ENCODE results near the gene BANK1.

The BANK1 gene

DNA sequence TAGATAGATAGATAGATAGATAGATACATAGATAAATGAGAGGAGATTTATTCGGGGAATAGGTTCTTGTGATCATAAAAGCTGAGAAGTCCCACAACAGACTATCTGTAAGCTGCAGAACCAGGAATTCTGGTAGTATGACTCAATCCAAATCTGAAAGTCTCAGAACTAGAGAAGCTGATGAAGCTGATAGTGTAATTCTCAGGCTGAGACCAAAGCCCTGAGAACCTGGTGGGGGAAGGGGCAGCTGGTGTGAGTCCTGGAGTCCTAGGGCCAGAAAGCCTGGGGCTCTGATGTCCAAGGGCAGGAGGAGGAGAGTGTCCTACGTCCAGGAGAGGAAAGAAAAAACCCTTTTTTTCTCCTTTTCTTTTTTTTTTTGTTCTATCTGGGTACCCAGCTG lies 8.0 kb upstream of the BANK1 start:
- H3K4me3 ChIP-seq (ENCODE audit: low read depth in 1 of 2, low read length in 2 of 2), result no peak overlapping the region
- H3K36me3 ChIP-seq (ENCODE audit: control insufficient read depth in 1 of 2, insufficient read depth in 2 of 2, low read length in 2 of 2), result no peaks in the 10 kb centered on the region
- peaks cover 0 to 3% of the 10 kb centered on the region in 2 donors for H3K4me1 ChIP-seq (ENCODE audit: control insufficient read depth in 1 of 2, insufficient read depth in 2 of 2, low read length in 2 of 2)
- no peak overlapping the region for H3K9ac ChIP-seq (ENCODE audit: low read depth in 1 of 2, low read length in 2 of 2)
- no peaks in the 10 kb centered on the region for H3K27me3 ChIP-seq (ENCODE audit: control insufficient read depth in 1 of 2, insufficient read depth in 2 of 2, low read length in 2 of 2)
- H3K9me3 ChIP-seq (ENCODE audit: control insufficient read depth in 1 of 2, low read length in 2 of 2), result no peaks in the 10 kb centered on the region
- no peak overlapping the region for H3K27ac ChIP-seq (ENCODE audit: low read depth, low read length)

DNA sequence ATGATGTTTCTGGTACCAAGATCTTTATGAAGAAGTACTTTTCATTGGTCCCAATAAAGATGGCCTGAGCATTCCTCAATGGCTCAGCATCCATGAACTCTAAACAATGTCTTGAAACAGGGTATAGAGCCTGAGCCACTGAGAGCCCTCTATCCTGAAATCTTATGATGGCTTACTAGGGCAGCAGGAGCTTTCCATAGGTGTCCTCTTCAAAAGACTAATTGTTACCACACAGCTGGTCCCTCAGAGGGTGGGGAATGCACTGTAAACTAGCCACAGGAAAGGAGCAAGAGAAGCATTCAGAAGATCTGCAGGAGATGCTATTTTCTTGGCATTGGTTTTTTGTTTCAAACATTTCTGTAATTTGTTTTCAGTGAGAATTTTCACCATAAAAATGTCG lies 5.6 kb upstream of the BANK1 start:
- H3K9ac ChIP-seq (ENCODE audit: low read depth in 1 of 2, low read length in 2 of 2), result no peak overlapping the region
- no peak overlapping the region for H3K4me3 ChIP-seq (ENCODE audit: low read depth in 1 of 2, low read length in 2 of 2)
- no peak overlapping the region for H3K27ac ChIP-seq (ENCODE audit: low read depth, low read length)
- no peaks in the 10 kb centered on the region for H3K27me3 ChIP-seq (ENCODE audit: control insufficient read depth in 1 of 2, insufficient read depth in 2 of 2, low read length in 2 of 2)
- peaks cover 0 to 3% of the 10 kb centered on the region in 2 donors for H3K4me1 ChIP-seq (ENCODE audit: control insufficient read depth in 1 of 2, insufficient read depth in 2 of 2, low read length in 2 of 2)
- H3K9me3 ChIP-seq (ENCODE audit: control insufficient read depth in 1 of 2, low read length in 2 of 2), result no peaks in the 10 kb centered on the region
- no peaks in the 10 kb centered on the region for H3K36me3 ChIP-seq (ENCODE audit: control insufficient read depth in 1 of 2, insufficient read depth in 2 of 2, low read length in 2 of 2)

DNA sequence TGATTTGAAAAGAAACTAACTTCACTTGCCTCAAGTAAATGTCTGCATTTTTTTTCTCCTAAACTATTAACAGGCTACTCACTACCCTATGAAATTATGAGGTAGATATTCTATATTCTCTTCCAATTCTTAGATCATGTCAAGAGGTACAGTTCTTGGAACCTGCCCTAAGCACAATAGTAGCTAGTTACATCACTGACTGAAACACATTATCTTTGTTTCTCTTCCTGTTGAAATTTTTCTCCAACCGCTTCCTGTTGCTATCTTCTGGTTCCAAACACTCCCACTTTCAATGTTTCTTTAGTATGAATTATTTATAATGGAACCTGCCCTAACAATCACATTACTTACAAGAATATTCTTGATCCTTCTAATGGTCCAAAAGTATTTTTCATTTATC lies 5.0 kb upstream of the BANK1 start:
- no peak overlapping the region for H3K27ac ChIP-seq (ENCODE audit: low read depth, low read length)
- H3K4me1 ChIP-seq (ENCODE audit: control insufficient read depth in 1 of 2, insufficient read depth in 2 of 2, low read length in 2 of 2), result peaks cover 0 to 3% of the 10 kb centered on the region in 2 donors
- H3K9me3 ChIP-seq (ENCODE audit: control insufficient read depth in 1 of 2, low read length in 2 of 2), result no peaks in the 10 kb centered on the region
- no peaks in the 10 kb centered on the region for H3K27me3 ChIP-seq (ENCODE audit: control insufficient read depth in 1 of 2, insufficient read depth in 2 of 2, low read length in 2 of 2)
- no peak overlapping the region for H3K4me3 ChIP-seq (ENCODE audit: low read depth in 1 of 2, low read length in 2 of 2)
- no peak overlapping the region for H3K9ac ChIP-seq (ENCODE audit: low read depth in 1 of 2, low read length in 2 of 2)
- no peaks in the 10 kb centered on the region for H3K36me3 ChIP-seq (ENCODE audit: control insufficient read depth in 1 of 2, insufficient read depth in 2 of 2, low read length in 2 of 2)

DNA sequence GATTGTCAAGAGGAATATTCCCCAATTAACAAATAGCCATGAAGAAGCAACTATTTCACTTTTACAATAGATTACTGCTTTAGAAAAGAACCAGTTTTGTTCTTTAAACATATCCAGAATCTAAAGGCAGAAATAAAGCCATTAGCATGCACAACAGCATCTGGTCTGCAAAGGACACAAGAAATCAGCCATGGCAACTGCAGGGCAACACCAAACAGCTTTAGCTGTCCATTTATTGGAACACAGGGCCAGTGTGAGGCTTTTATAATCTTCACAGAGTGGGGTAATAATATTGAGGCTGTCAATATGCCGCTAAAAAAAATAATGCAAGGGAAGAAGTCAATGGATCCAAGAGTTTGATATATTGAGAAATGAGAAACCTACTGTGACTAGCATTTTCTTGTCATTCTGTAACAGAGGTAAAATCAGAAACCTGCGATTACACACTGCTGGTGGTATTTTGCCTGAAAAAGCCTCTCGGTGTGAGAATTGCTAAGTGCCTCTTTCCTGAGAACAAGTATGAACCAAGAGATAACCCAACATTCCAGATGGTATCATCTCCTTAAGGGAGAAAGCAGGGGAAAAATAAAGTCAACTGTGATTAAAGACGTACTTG lies 2.7 kb upstream of the BANK1 start:
- Histone ChIP-seq H3K27me3 (ENCODE audit: control insufficient read depth in 1 of 2, insufficient read depth in 2 of 2, low read length in 2 of 2) (no peaks in the 10 kb centered on the region), H3K4me1 (ENCODE audit: control insufficient read depth in 1 of 2, insufficient read depth in 2 of 2, low read length in 2 of 2) (peaks cover 0 to 3% of the 10 kb centered on the region in 2 donors), H3K9ac (ENCODE audit: low read depth in 1 of 2, low read length in 2 of 2) (no peak overlapping the region), H3K9me3 (ENCODE audit: control insufficient read depth in 1 of 2, low read length in 2 of 2) (no peaks in the 10 kb centered on the region), H3K4me3 (ENCODE audit: low read depth in 1 of 2, low read length in 2 of 2) (no peak overlapping the region), H3K36me3 (ENCODE audit: control insufficient read depth in 1 of 2, insufficient read depth in 2 of 2, low read length in 2 of 2) (no peaks in the 10 kb centered on the region), H3K27ac (ENCODE audit: low read depth, low read length) (no peak overlapping the region)

DNA sequence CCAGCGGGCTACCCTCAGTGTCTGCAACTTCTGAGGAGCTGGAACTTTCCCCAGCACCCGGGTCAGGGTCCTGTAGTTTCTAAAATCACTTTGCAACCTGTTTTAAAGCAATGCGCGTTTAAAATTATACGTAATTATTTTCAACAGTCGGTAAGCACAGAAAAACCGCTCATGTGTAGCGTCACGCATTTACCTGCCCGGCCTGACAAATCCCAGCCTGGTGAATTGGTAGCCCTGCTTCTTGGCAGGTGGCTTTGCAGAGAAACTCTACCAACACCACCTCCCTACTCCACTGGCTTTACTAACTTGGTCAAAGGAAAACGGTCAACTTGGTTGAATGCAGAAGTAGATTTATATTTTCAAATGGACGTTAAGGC lies 640 bp downstream of the BANK1 start:
- peak overlapping the region; percentile 73 to 74 for H3K4me3 ChIP-seq (ENCODE audit: low read depth in 1 of 2, low read length in 2 of 2)
- no peaks in the 10 kb centered on the region for H3K4me1 ChIP-seq (ENCODE audit: control insufficient read depth in 1 of 2, insufficient read depth in 2 of 2, low read length in 2 of 2)
- no peaks in the 10 kb centered on the region for H3K9me3 ChIP-seq (ENCODE audit: control insufficient read depth in 1 of 2, low read length in 2 of 2)
- H3K9ac ChIP-seq (ENCODE audit: low read depth in 1 of 2, low read length in 2 of 2), result peak overlapping the region; percentile 58 to 71
- no peaks in the 10 kb centered on the region for H3K36me3 ChIP-seq (ENCODE audit: control insufficient read depth in 1 of 2, insufficient read depth in 2 of 2, low read length in 2 of 2)
- H3K27me3 ChIP-seq (ENCODE audit: control insufficient read depth in 1 of 2, insufficient read depth in 2 of 2, low read length in 2 of 2), result no peaks in the 10 kb centered on the region
- no peak overlapping the region for H3K27ac ChIP-seq (ENCODE audit: low read depth, low read length)

DNA sequence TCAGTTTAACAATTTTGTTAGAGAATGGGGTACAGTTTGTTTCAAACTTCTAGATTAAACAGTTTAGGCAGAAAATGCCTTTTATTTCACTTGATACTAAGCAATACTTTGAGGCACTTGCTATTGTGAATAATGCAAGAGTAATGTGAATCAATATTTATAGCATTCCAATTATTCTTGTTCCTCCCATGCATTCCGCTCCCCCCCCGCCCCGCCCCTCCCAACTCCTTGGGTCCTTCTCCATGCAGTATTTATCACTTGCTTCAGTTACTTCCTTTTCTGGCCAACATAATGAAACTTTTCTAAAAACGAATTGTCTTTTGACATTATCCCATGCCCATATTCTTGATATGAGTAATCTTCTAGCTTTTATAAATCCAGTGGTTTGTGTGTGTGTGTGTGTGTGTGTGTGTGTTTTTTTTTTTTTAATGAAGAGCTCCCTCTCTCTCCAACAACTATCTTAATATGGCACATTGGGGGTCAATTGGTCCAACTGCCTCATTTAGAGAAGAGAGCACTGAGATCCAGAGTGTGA lies 1.6 kb downstream of the BANK1 start:
- no peaks in the 10 kb centered on the region for H3K4me1 ChIP-seq (ENCODE audit: control insufficient read depth in 1 of 2, insufficient read depth in 2 of 2, low read length in 2 of 2)
- H3K27me3 ChIP-seq (ENCODE audit: control insufficient read depth in 1 of 2, insufficient read depth in 2 of 2, low read length in 2 of 2), result no peaks in the 10 kb centered on the region
- no peak overlapping the region for H3K27ac ChIP-seq (ENCODE audit: low read depth, low read length)
- no peak overlapping the region for H3K9ac ChIP-seq (ENCODE audit: low read depth in 1 of 2, low read length in 2 of 2)
- H3K36me3 ChIP-seq (ENCODE audit: control insufficient read depth in 1 of 2, insufficient read depth in 2 of 2, low read length in 2 of 2), result no peaks in the 10 kb centered on the region
- no peaks in the 10 kb centered on the region for H3K9me3 ChIP-seq (ENCODE audit: control insufficient read depth in 1 of 2, low read length in 2 of 2)
- H3K4me3 ChIP-seq (ENCODE audit: low read depth in 1 of 2, low read length in 2 of 2), result no peak overlapping the region

DNA sequence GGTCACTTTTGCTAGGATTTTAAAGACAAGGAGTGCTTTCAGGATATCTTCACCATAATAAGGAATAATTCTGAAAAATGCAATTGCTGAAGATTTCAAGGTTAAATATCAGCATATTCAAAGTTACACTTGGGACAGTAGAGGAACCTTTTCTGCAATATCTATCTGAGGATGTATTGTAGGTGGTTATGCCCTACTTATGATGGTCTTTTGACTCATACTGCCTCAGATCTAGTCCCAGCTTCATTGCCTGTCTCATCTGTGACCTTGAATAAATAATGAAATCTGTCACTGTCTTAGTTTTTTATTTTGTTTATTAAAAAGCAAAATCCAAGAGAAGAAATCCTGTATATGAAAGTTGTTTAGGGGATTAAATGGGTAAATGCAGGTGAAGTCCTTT lies 2.9 kb downstream of the BANK1 start:
- Histone ChIP-seq H3K4me1 (ENCODE audit: control insufficient read depth in 1 of 2, insufficient read depth in 2 of 2, low read length in 2 of 2) (no peaks in the 10 kb centered on the region), H3K4me3 (ENCODE audit: low read depth in 1 of 2, low read length in 2 of 2) (no peak overlapping the region), H3K27me3 (ENCODE audit: control insufficient read depth in 1 of 2, insufficient read depth in 2 of 2, low read length in 2 of 2) (no peaks in the 10 kb centered on the region), H3K36me3 (ENCODE audit: control insufficient read depth in 1 of 2, insufficient read depth in 2 of 2, low read length in 2 of 2) (no peaks in the 10 kb centered on the region), H3K9me3 (ENCODE audit: control insufficient read depth in 1 of 2, low read length in 2 of 2) (no peaks in the 10 kb centered on the region), H3K27ac (ENCODE audit: low read depth, low read length) (no peak overlapping the region), H3K9ac (ENCODE audit: low read depth in 1 of 2, low read length in 2 of 2) (no peak overlapping the region)

DNA sequence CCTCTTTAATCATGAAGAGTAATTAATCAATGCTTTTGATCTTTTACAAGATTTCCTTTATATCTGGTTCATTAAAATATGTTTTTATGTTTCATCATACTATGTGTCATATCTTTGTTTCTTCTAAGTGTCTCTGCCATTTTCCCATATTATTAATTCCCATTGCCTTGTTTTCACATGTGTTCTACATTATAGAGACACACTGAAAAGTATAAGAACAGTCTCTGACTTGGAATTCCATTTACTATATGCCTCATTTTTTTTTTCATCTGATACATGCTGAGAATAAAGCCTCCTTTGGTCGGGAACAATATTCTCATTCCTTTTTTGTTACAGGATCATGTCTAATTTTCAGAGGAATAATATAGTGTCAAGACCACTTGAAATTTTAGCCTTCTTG lies 4.3 kb downstream of the BANK1 start:
- no peak overlapping the region for H3K27ac ChIP-seq (ENCODE audit: low read depth, low read length)
- no peak overlapping the region for H3K4me3 ChIP-seq (ENCODE audit: low read depth in 1 of 2, low read length in 2 of 2)

DNA sequence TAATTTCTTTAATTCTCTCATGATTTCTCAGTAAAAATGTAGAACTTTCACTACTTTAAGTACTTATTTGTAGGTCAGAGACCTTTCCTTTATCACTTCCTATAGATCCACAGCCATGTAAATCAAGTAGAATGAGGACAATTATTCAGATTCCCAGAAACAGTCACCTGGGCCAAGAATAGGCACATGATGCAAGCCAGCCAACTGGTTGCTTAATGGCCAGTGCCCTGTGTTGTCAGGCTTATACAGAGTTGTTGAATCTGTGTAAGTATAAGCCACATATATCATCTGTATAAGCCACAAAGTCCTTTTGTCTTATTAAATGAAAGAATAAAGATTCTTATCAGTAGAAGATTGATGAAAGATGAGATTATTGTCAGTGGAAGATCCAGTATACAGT lies 5.2 kb downstream of the BANK1 start:
- no peaks in the 10 kb centered on the region for H3K27me3 ChIP-seq (ENCODE audit: control insufficient read depth in 1 of 2, insufficient read depth in 2 of 2, low read length in 2 of 2)
- H3K36me3 ChIP-seq (ENCODE audit: control insufficient read depth in 1 of 2, insufficient read depth in 2 of 2, low read length in 2 of 2), result no peaks in the 10 kb centered on the region
- no peak overlapping the region for H3K4me3 ChIP-seq (ENCODE audit: low read depth in 1 of 2, low read length in 2 of 2)
- H3K27ac ChIP-seq (ENCODE audit: low read depth, low read length), result no peak overlapping the region
- no peak overlapping the region for H3K9ac ChIP-seq (ENCODE audit: low read depth in 1 of 2, low read length in 2 of 2)
- H3K4me1 ChIP-seq (ENCODE audit: control insufficient read depth in 1 of 2, insufficient read depth in 2 of 2, low read length in 2 of 2), result no peaks in the 10 kb centered on the region
- H3K9me3 ChIP-seq (ENCODE audit: control insufficient read depth in 1 of 2, low read length in 2 of 2), result no peaks in the 10 kb centered on the region

More for the DNA sequence above, 4.3 kb downstream of the BANK1 start:
- Histone ChIP-seq H3K27me3 (ENCODE audit: control insufficient read depth in 1 of 2, insufficient read depth in 2 of 2, low read length in 2 of 2) (no peaks in the 10 kb centered on the region), H3K4me1 (ENCODE audit: control insufficient read depth in 1 of 2, insufficient read depth in 2 of 2, low read length in 2 of 2) (no peaks in the 10 kb centered on the region), H3K36me3 (ENCODE audit: control insufficient read depth in 1 of 2, insufficient read depth in 2 of 2, low read length in 2 of 2) (no peaks in the 10 kb centered on the region), H3K9me3 (ENCODE audit: control insufficient read depth in 1 of 2, low read length in 2 of 2) (no peaks in the 10 kb centered on the region), H3K9ac (ENCODE audit: low read depth in 1 of 2, low read length in 2 of 2) (no peak overlapping the region)

DNA sequence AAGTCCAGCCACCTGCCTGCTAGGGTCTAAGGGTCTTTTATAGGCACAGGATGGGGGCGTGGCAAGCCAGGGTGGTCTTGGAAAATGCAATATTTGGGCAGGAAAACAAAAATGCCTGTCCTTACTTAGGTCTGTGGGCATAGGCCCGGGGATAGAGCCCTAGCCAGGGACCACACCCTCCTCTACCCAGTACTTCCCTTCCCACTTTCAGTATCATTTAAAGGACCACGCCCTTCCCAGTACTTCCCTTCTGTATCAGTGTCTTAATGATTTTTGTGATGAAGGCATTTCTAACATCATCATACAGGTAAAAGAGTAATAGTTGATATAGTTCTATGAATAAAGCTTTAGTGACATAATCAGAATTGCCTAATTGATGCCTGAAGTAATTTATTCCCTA lies 11.4 kb downstream of the BANK1 start:
- Histone ChIP-seq H3K27ac (ENCODE audit: low read depth, low read length) (no peak overlapping the region), H3K9me3 (ENCODE audit: control insufficient read depth in 1 of 2, low read length in 2 of 2) (no peaks in the 10 kb centered on the region), H3K4me3 (ENCODE audit: low read depth in 1 of 2, low read length in 2 of 2) (no peak overlapping the region), H3K9ac (ENCODE audit: low read depth in 1 of 2, low read length in 2 of 2) (no peak overlapping the region), H3K4me1 (ENCODE audit: control insufficient read depth in 1 of 2, insufficient read depth in 2 of 2, low read length in 2 of 2) (peaks cover 0 to 1% of the 10 kb centered on the region in 2 donors), H3K36me3 (ENCODE audit: control insufficient read depth in 1 of 2, insufficient read depth in 2 of 2, low read length in 2 of 2) (no peaks in the 10 kb centered on the region), H3K27me3 (ENCODE audit: control insufficient read depth in 1 of 2, insufficient read depth in 2 of 2, low read length in 2 of 2) (no peaks in the 10 kb centered on the region)

Data from duodenal mucosa (tissue), 2 donors.